DND-41 (cell line): ENCODE results near the gene MARS1.

Source experiments
- CTCF ChIP-seq: IDR thresholded peaks from 2 replicates; pipeline ENCODE4 v1.5.1; 2012; ENCODE audit warnings: borderline replicate concordance, low read length, moderate library complexity, mild to moderate bottlenecking; ENCODE audit not compliant: poor library complexity, severe bottlenecking; ENCODE audit errors: extremely low read depth
- EZH2 ChIP-seq: IDR thresholded peaks from 3 replicates; pipeline ENCODE4 v1.6.1; 2012; ENCODE audit warnings: borderline replicate concordance, low read depth, mild to moderate bottlenecking, moderate library complexity, low read length, inconsistent platforms; ENCODE audit not compliant: severe bottlenecking

GRCh38 chr12:57456145-57456700 is 31.6 kb upstream of the MARS1 start:
- TF ChIP-seq CTCF (peak; percentile 83), EZH2 (no peak)
